Esophagus muscularis mucosa (tissue), 4 donors: ENCODE data around the gene EAF1. TPM values are rescaled to one million over a fixed set of nuclear protein-coding genes. Genes with fewer than 3 reads are reported as not detected.
"Not testable (repeated sequence)": the region's sequence is repeated elsewhere in the genome, so short reads cannot be mapped to it uniquely, and the experiment has no call there.

Experiments
- DNase-seq: peaks from one replicate; pipeline ENCODE4 v3.0.0-alpha.2; 2017; ENCODE audit errors: extremely low spot score
- H3K27ac ChIP-seq, 4 donors: fragments of 200-600 bp; sonication (generic); replicated peaks in 1 of 4; 1 replicate in 3 of 4; 2 replicates in 1 of 4; pipeline ENCODE4 v1.5.1; 2016 to 2019; ENCODE audit warnings: mild to moderate bottlenecking in 1 of 4
- H3K27me3 ChIP-seq, 4 donors: fragments of 200-600 bp; sonication (generic); one replicate each; pipeline versions ENCODE4 v1.5.1 to v1.6.0; 2016 to 2019
- H3K36me3 ChIP-seq, 4 donors: fragments of 200-600 bp; sonication (generic); one replicate each; pipeline ENCODE4 v1.5.1; 2016 to 2019
- H3K4me1 ChIP-seq, 4 donors: fragments of 200-600 bp; sonication (generic); one replicate each; pipeline ENCODE4 v1.5.1; 2016 to 2019
- H3K4me3 ChIP-seq, 4 donors: fragments of 200-600 bp; sonication (generic); 1 replicate in 2 of 4; 2 replicates in 2 of 4; pipeline ENCODE4 v1.5.1; 2016 to 2019; ENCODE audit warnings: mild to moderate bottlenecking in 4 of 4, moderate library complexity in 1 of 4
- H3K9me3 ChIP-seq, 4 donors: fragments of 200-600 bp; sonication (generic); 1 replicate in 3 of 4; 2 replicates in 1 of 4; pipeline ENCODE4 v1.5.1; 2016 to 2019
- EP300 ChIP-seq: sonication (generic); formaldehyde crosslinking; IDR thresholded peaks from one replicate; pipeline ENCODE4 v1.6.1; 2017; ENCODE audit warnings: antibody characterized with exemption
- POLR2A ChIP-seq: fragments of 450-650 bp; IDR thresholded peaks from one replicate; pipeline ENCODE4 v1.6.1; 2017; ENCODE audit warnings: antibody characterized with exemption, moderate library complexity, mild to moderate bottlenecking, low read depth
- POLR2AphosphoS5 ChIP-seq, 2 donors: sonication (generic); formaldehyde crosslinking; IDR thresholded peaks; one replicate each; pipeline ENCODE4 v1.6.1; 2017; ENCODE audit warnings: antibody characterized with exemption in 2 of 2
- WGBS: methylation state at CpG from one replicate; pipeline ENCODE4 v1.1.5; 2018; 5-methylcytosine and 5-hydroxymethylcytosine counted together
- intact Hi-C: fragments of 100-400 bp; cut with DNase I; formaldehyde crosslinking; loops from one replicate; pipeline ENCODE4 v1.15.1; 2023
- total RNA-seq, 4 donors: library from RNA; depleted of rRNA; stranded (reverse); fragments of >200 nt; gene quantifications; one replicate each; pipeline versions ENCODE4 v1.1.0 to v1.2.1, GENCODE V29; 2016
- TF ChIP-seq, protein P1 (sequence below), 3 experiments: fragments of 200-600 bp in 2 of 3; fragments of 450-650 bp in 1 of 3; sonication (generic) in 2 of 3; IDR thresholded peaks; one replicate each; pipeline ENCODE4 v1.5.1; 2017 to 2019; ENCODE audit warnings: antibody characterized with exemption in 3 of 3, mild to moderate bottlenecking in 2 of 3, moderate library complexity in 1 of 3

EAF1 gene
- total RNA-seq, 4 donors from 2014 or later, result 12.0 to 21.7 (median 15.4) TPM

GRCh38 chr3:15387735-15388134 is 39.7 kb upstream of the EAF1 start:
- no peak overlapping the region for H3K27ac ChIP-seq

GRCh38 chr3:15388335-15388734 is 39.1 kb upstream of the EAF1 start:
- H3K27me3 ChIP-seq, H3K27ac ChIP-seq, intact Hi-C loops, DNase-seq, H3K4me3 ChIP-seq, H3K36me3 ChIP-seq, H3K4me1 ChIP-seq: not testable (repeated sequence)
- peaks cover 0 to 14% (median 8%) of the 10 kb centered on the region in 4 donors for H3K9me3 ChIP-seq
- WGBS, result 86% methylated on average over 3 of the region's 3 CpGs

More at GRCh38 chr3:15387735-15388134, 39.7 kb upstream of the EAF1 start:
- TF ChIP-seq POLR2A, result no peak
- intact Hi-C loops, result no loop called here
- no peaks in the 10 kb centered on the region for H3K36me3 ChIP-seq
- no peak overlapping the region for H3K4me3 ChIP-seq
- H3K9me3 ChIP-seq, result peaks cover 0 to 14% (median 8%) of the 10 kb centered on the region in 4 donors
- H3K4me1 ChIP-seq, result peaks cover 0 to 3% (median 0%) of the 10 kb centered on the region in 4 donors
- H3K27me3 ChIP-seq, result no peaks in the 10 kb centered on the region
- DNase-seq, result no peak
- WGBS, result 91% methylated on average over 3 of the region's 3 CpGs

- no peak for DNase-seq
- peaks cover 0 to 14% (median 8%) of the 10 kb centered on the region in 4 donors for H3K9me3 ChIP-seq
- peaks cover 0 to 3% (median 0%) of the 10 kb centered on the region in 4 donors for H3K4me1 ChIP-seq
- no peaks in the 10 kb centered on the region for H3K27me3 ChIP-seq
- no peaks in the 10 kb centered on the region for H3K36me3 ChIP-seq
- H3K27ac ChIP-seq, result no peak overlapping the region
- no peak for TF ChIP-seq POLR2AphosphoS5 (IDR thresholded peaks at IDR 0.05)
- TF ChIP-seq POLR2A, result no peak
- TF ChIP-seq EP300, result no peak
- TF ChIP-seq, protein P1, sequence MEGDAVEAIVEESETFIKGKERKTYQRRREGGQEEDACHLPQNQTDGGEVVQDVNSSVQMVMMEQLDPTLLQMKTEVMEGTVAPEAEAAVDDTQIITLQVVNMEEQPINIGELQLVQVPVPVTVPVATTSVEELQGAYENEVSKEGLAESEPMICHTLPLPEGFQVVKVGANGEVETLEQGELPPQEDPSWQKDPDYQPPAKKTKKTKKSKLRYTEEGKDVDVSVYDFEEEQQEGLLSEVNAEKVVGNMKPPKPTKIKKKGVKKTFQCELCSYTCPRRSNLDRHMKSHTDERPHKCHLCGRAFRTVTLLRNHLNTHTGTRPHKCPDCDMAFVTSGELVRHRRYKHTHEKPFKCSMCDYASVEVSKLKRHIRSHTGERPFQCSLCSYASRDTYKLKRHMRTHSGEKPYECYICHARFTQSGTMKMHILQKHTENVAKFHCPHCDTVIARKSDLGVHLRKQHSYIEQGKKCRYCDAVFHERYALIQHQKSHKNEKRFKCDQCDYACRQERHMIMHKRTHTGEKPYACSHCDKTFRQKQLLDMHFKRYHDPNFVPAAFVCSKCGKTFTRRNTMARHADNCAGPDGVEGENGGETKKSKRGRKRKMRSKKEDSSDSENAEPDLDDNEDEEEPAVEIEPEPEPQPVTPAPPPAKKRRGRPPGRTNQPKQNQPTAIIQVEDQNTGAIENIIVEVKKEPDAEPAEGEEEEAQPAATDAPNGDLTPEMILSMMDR (IDR thresholded peaks at IDR 0.05), result no peak
- WGBS, result 64% methylated on average over 6 of the region's 6 CpGs
- no peak overlapping the region for H3K4me3 ChIP-seq
- intact Hi-C loops, result no loop called here
Measured at GRCh38 chr3:15390460-15390859, 36.9 kb upstream of the EAF1 start.

DNA sequence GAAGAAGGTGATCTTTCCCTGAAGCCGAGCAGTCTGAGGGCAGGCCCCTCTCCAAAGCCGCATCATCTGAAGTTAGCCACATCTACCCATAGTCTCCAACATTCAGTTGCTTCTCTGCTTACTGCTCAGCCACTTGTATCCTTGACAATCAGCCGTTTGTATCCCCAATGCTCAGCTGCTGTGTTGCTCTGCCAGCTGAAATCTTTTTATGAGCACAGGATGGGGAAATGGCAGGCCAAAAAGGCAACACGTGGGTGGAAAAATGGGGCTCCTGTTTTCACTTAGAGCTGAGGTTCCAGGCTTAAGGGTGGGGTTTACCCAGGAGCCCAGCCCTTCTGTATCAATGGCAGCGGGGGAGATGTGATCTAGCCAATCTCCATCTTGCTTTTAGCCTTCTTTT is 36.4 kb upstream of the EAF1 start:
- Histone ChIP-seq H3K27me3 (no peaks in the 10 kb centered on the region), H3K27ac (no peak overlapping the region), H3K9me3 (peaks cover 0 to 13% (median 6%) of the 10 kb centered on the region in 4 donors), H3K4me1 (peaks cover 0 to 3% (median 0%) of the 10 kb centered on the region in 4 donors), H3K4me3 (no peak overlapping the region), H3K36me3 (no peaks in the 10 kb centered on the region)
- DNase-seq, result no peak
- no peak for TF ChIP-seq POLR2AphosphoS5 (IDR thresholded peaks at IDR 0.05)
- TF ChIP-seq, protein P1 (IDR thresholded peaks at IDR 0.05), result no peak
- TF ChIP-seq POLR2A, result no peak
- no peak for TF ChIP-seq EP300
- WGBS, result 79% methylated on average over 5 of the region's 5 CpGs
- intact Hi-C loops, result no loop called here

GRCh38 chr3:15393252-15393651 is 34.1 kb upstream of the EAF1 start:
- 87% methylated on average over 2 of the region's 2 CpGs for WGBS
- intact Hi-C loops, H3K4me1 ChIP-seq, H3K36me3 ChIP-seq, H3K9me3 ChIP-seq, H3K27ac ChIP-seq, H3K27me3 ChIP-seq, DNase-seq, H3K4me3 ChIP-seq: not testable (repeated sequence)

- H3K4me3 ChIP-seq, H3K4me1 ChIP-seq, H3K36me3 ChIP-seq, DNase-seq, H3K27ac ChIP-seq, intact Hi-C loops, H3K9me3 ChIP-seq, H3K27me3 ChIP-seq: not testable (repeated sequence)
- WGBS, result 100% methylated on average over 3 of the region's 3 CpGs
- TF ChIP-seq, protein P1 (IDR thresholded peaks at IDR 0.05), result peak in 1 of 3 experiments; percentile 34
Measured at GRCh38 chr3:15398731-15399133, 28.7 kb upstream of the EAF1 start.
